ENCODE measurements around the gene DIPK1C. TPM values are rescaled to one million over a fixed set of nuclear protein-coding genes. Genes with fewer than 3 reads are reported as not detected.

Gene DIPK1C
- total RNA-seq, 1 donor from 2014 or later = not detected

- no peak for ATAC-seq
- no peak for DNase-seq (ENCODE audit: low spot score)
Measured at GRCh38 chr18:74486119-74486849, 29.2 kb upstream of the DIPK1C start.

GRCh38 chr18:74482697-74483096 lies 25.6 kb upstream of the DIPK1C start:
- ATAC-seq = no peak
- no peak for DNase-seq (ENCODE audit: low spot score)

- DNase-seq (ENCODE audit: low spot score) = no peak
- ATAC-seq = peak; percentile 72
Measured at GRCh38 chr18:74480149-74480651, 23.1 kb upstream of the DIPK1C start.

GRCh38 chr18:74479486-74480148 lies 22.5 kb upstream of the DIPK1C start:
- no peak for ATAC-seq

GRCh38 chr18:74478880-74479279 lies 21.8 kb upstream of the DIPK1C start:
- ATAC-seq (no peak), DNase-seq (ENCODE audit: low spot score) (no peak)

More at GRCh38 chr18:74479486-74480148, 22.5 kb upstream of the DIPK1C start:
- no peak for DNase-seq (ENCODE audit: low spot score)

GRCh38 chr18:74478316-74478715 lies 21.2 kb upstream of the DIPK1C start:
- ATAC-seq (no peak), DNase-seq (ENCODE audit: low spot score) (no peak)

- ATAC-seq (no peak), DNase-seq (ENCODE audit: low spot score) (no peak)
Measured at GRCh38 chr18:74477771-74478170, 20.7 kb upstream of the DIPK1C start.

- DNase-seq (ENCODE audit: low spot score) (no peak), ATAC-seq (no peak)
Measured at GRCh38 chr18:74476140-74476539, 19.0 kb upstream of the DIPK1C start.

- no peak for DNase-seq (ENCODE audit: low spot score)
- no peak for ATAC-seq
Measured at GRCh38 chr18:74473976-74474640, 17.0 kb upstream of the DIPK1C start.

GRCh38 chr18:74472312-74472711 lies 15.2 kb upstream of the DIPK1C start:
- DNase-seq (ENCODE audit: low spot score) = no peak
- ATAC-seq = peak; percentile 40

- DNase-seq (ENCODE audit: low spot score) (no peak), ATAC-seq (no peak)
Measured at GRCh38 chr18:74468547-74469061, 11.5 kb upstream of the DIPK1C start.

GRCh38 chr18:74465775-74466174 lies 8.7 kb upstream of the DIPK1C start:
- DNase-seq (ENCODE audit: low spot score) (no peak), ATAC-seq (no peak)

GRCh38 chr18:74463983-74464382 lies 6.9 kb upstream of the DIPK1C start:
- ATAC-seq (no peak), DNase-seq (ENCODE audit: low spot score) (no peak)

GRCh38 chr18:74463254-74463653 lies 6.1 kb upstream of the DIPK1C start:
- no peak for ATAC-seq
- no peak for DNase-seq (ENCODE audit: low spot score)

GRCh38 chr18:74460825-74461224 lies 3.7 kb upstream of the DIPK1C start:
- no peak for DNase-seq (ENCODE audit: low spot score)

GRCh38 chr18:74459889-74460288 lies 2.8 kb upstream of the DIPK1C start:
- ATAC-seq (no peak), DNase-seq (ENCODE audit: low spot score) (no peak)

More at GRCh38 chr18:74460825-74461224, 3.7 kb upstream of the DIPK1C start:
- no peak for ATAC-seq

GRCh38 chr18:74457725-74458421 lies 765 bp upstream of the DIPK1C start:
- no peak for ATAC-seq
- no peak for DNase-seq (ENCODE audit: low spot score)

GRCh38 chr18:74456349-74457042 lies 612 bp downstream of the DIPK1C start:
- peak; percentile 52 for ATAC-seq
- no peak for DNase-seq (ENCODE audit: low spot score)

- no peak for ATAC-seq
- no peak for DNase-seq (ENCODE audit: low spot score)
Measured at GRCh38 chr18:74456017-74456348, 1.1 kb downstream of the DIPK1C start.

GRCh38 chr18:74455386-74455785 lies 1.7 kb downstream of the DIPK1C start:
- DNase-seq (ENCODE audit: low spot score) (no peak), ATAC-seq (no peak)

Data from left lobe of liver (tissue), 2 donors.